Keratinocyte (primary cell): Measurements from ENCODE around the gene ST8SIA5. TPM values are rescaled to one million over a fixed set of nuclear protein-coding genes. Genes with fewer than 3 reads are reported as not detected.

Source experiments
- DNase-seq: peaks from one replicate; pipeline ENCODE4 v3.0.0-alpha.2; 2011; ENCODE audit warnings: low read depth, missing footprints, low spot score
- FAIRE-seq: peaks from 2 replicates; lab custom pipeline; 2011; peaks lifted over from hg19 to GRCh38; lab: Jason Lieb, UNC
- H2AFZ ChIP-seq: 2 replicates; pipeline ENCODE4 v1.6.0; 2012; ENCODE audit warnings: low read length, control low read depth, inconsistent platforms; ENCODE audit not compliant: control insufficient read depth
- H3K27ac ChIP-seq: 2 replicates; pipeline ENCODE4 v1.5.1; 2011; ENCODE audit warnings: low read length; ENCODE audit not compliant: control insufficient read depth, insufficient read depth
- H3K27me3 ChIP-seq: 3 replicates; pipeline ENCODE4 v1.6.0; 2011; ENCODE audit warnings: low read length; ENCODE audit not compliant: control insufficient read depth, insufficient read depth; ENCODE audit errors: extremely low read depth
- H3K36me3 ChIP-seq, 2 experiments: 2 replicates in 1 of 2; 3 replicates in 1 of 2; pipeline ENCODE4 v1.5.1; 2011; ENCODE audit warnings: low read length in 2 of 2, mild to moderate bottlenecking in 1 of 2; ENCODE audit not compliant: control insufficient read depth in 2 of 2, insufficient read depth in 2 of 2; ENCODE audit errors: extremely low read depth in 1 of 2
- H3K4me1 ChIP-seq: 3 replicates; pipeline ENCODE4 v1.5.1; 2011; ENCODE audit warnings: low read length; ENCODE audit not compliant: control insufficient read depth, insufficient read depth; ENCODE audit errors: extremely low read depth
- H3K4me2 ChIP-seq: 3 replicates; pipeline ENCODE4 v1.6.0; 2011; ENCODE audit warnings: low read depth, low read length; ENCODE audit not compliant: control insufficient read depth, insufficient read depth; ENCODE audit errors: extremely low read depth
- H3K4me3 ChIP-seq, 3 experiments: fragments of 200-600 bp in 1 of 3; sonication (generic) in 1 of 3; 2 replicates in 2 of 3; 3 replicates in 1 of 3; pipeline ENCODE4 v1.5.1; 2011 to 2016; ENCODE audit warnings: low read length in 3 of 3, mild to moderate bottlenecking in 3 of 3, control low read depth in 2 of 3, inconsistent platforms in 1 of 3, low read depth in 1 of 3, mixed read lengths in 1 of 3, mixed run types in 1 of 3, moderate library complexity in 1 of 3; ENCODE audit not compliant: control insufficient read depth in 2 of 3, insufficient read depth in 2 of 3; ENCODE audit errors: extremely low read depth in 1 of 3
- H3K79me2 ChIP-seq: 2 replicates; pipeline ENCODE4 v1.6.0; 2012; ENCODE audit warnings: low read length; ENCODE audit not compliant: control insufficient read depth, insufficient read depth
- H3K9ac ChIP-seq: 3 replicates; pipeline ENCODE4 v1.6.0; 2011; ENCODE audit warnings: low read length; ENCODE audit not compliant: control insufficient read depth, insufficient read depth; ENCODE audit errors: extremely low read depth
- H3K9me1 ChIP-seq: 3 replicates; pipeline ENCODE4 v1.6.0; 2011; ENCODE audit warnings: low read length; ENCODE audit not compliant: control insufficient read depth, insufficient read depth; ENCODE audit errors: extremely low read depth
- H3K9me3 ChIP-seq: 2 replicates; pipeline ENCODE4 v1.5.1; 2012; ENCODE audit warnings: low read depth, low read length; ENCODE audit not compliant: control insufficient read depth
- H4K20me1 ChIP-seq: 3 replicates; pipeline ENCODE4 v1.6.0; 2011; ENCODE audit warnings: low read length; ENCODE audit not compliant: control insufficient read depth, insufficient read depth; ENCODE audit errors: extremely low read depth
- EZH2 ChIP-seq: IDR thresholded peaks from one replicate; pipeline ENCODE4 v1.6.1; 2012; ENCODE audit warnings: inconsistent platforms, mild to moderate bottlenecking, low read length, moderate library complexity
- dilution Hi-C: fragments of 300-500 bp; cut with MboI; formaldehyde crosslinking; loops from one replicate; pipeline ENCODE4 v1.7.0; 2020; ENCODE audit warnings: low sequenced_read_pairs; ENCODE audit not compliant: extremely low pct_ligation_motif_present
- polyA plus RNA-seq, 5 experiments: library from polyadenylated mRNA; depleted of rRNA in 3 of 5; stranded (reverse) in 3 of 5; stranded (forward) in 1 of 5; unstranded in 1 of 5; fragments of >200 nt; gene quantifications; 1 replicate in 1 of 5; 2 replicates in 3 of 5; 3 replicates in 1 of 5; pipeline versions ENCODE4 v1.2.1 to v1.2.3, GENCODE V29; 2011 to 2012; ENCODE audit warnings: missing spikeins in 2 of 5, low read depth in 1 of 5, low replicate concordance in 1 of 5
- small RNA-seq, 3 experiments: library from RNA; depleted of rRNA; stranded (forward); fragments of <200 nt; gene quantifications; one replicate each; pipeline ENCODE3, GENCODE V24; 2012; ENCODE audit warnings: low read depth in 3 of 3, low replicate concordance in 1 of 3; ENCODE audit not compliant: insufficient read length in 3 of 3
- TF ChIP-seq, protein P1 (sequence below), 3 experiments: IDR thresholded peaks in 1 of 3; conservative IDR thresholded peaks in 1 of 3; optimal IDR thresholded peaks in 1 of 3; 2 replicates in 2 of 3; 3 replicates in 1 of 3; pipeline versions ENCODE3 to v1.5.1; 2011; ENCODE audit warnings: low read length in 3 of 3, mild to moderate bottlenecking in 3 of 3, moderate library complexity in 2 of 3, control low read depth in 1 of 3, inconsistent platforms in 1 of 3; ENCODE audit not compliant: insufficient read depth in 2 of 3; ENCODE audit errors: extremely low read depth in 1 of 3

The ST8SIA5 gene
- polyA plus RNA-seq, 1 donor (not counting 4 experiments of a cell fraction or from before 2014, with no cell fraction given), result under 0.01 TPM

DNA sequence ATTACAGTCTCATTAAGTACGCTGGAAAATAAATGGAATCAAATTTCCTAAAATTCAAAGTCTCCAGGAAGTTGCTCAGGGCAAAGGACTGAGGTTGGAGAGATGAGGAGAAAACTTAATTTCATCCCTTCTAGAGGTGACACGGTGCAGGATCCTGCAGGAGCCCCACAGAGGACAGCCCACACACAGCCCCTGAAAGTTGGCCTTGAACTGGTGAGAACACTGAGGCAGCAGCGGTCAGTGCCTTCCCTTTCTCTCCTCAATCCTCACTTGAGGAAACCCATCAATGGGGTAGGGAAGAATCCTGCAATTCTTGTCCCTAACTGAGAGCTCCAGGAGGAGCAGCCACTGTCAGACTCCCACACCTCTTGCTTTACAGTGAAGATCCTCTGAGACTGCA is 137.3 kb downstream of the ST8SIA5 start:
- DNase-seq, result no peak
- no peaks in the 10 kb centered on the region for H3K4me1 ChIP-seq
- H3K36me3 ChIP-seq, result no peaks in the 10 kb centered on the region
- dilution Hi-C loops, result no loop called here
- H3K4me3 ChIP-seq, result no peak overlapping the region
- FAIRE-seq, result no peak
- H3K4me2 ChIP-seq, result no peak overlapping the region
- TF ChIP-seq EZH2, result no peak
- TF ChIP-seq, protein P1, sequence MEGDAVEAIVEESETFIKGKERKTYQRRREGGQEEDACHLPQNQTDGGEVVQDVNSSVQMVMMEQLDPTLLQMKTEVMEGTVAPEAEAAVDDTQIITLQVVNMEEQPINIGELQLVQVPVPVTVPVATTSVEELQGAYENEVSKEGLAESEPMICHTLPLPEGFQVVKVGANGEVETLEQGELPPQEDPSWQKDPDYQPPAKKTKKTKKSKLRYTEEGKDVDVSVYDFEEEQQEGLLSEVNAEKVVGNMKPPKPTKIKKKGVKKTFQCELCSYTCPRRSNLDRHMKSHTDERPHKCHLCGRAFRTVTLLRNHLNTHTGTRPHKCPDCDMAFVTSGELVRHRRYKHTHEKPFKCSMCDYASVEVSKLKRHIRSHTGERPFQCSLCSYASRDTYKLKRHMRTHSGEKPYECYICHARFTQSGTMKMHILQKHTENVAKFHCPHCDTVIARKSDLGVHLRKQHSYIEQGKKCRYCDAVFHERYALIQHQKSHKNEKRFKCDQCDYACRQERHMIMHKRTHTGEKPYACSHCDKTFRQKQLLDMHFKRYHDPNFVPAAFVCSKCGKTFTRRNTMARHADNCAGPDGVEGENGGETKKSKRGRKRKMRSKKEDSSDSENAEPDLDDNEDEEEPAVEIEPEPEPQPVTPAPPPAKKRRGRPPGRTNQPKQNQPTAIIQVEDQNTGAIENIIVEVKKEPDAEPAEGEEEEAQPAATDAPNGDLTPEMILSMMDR (optimal IDR thresholded peaks at IDR 0.05 in 1 of 3, IDR thresholded peaks at IDR 0.05 in 1 of 3, conservative IDR thresholded peaks at IDR 0.05 in 1 of 3; ENCODE audit: extremely low read depth in 1 of 3, insufficient read depth in 2 of 3, low read length in 3 of 3), result no peak
- no peak overlapping the region for H3K9ac ChIP-seq
- no peak overlapping the region for H2AFZ ChIP-seq
- H3K79me2 ChIP-seq, result no peaks in the 10 kb centered on the region
- H3K27me3 ChIP-seq, result peaks cover 3% of the 10 kb centered on the region
- H3K27ac ChIP-seq, result no peak overlapping the region
- H3K9me1 ChIP-seq, result no peaks in the 10 kb centered on the region
- no peaks in the 10 kb centered on the region for H4K20me1 ChIP-seq
- no peaks in the 10 kb centered on the region for H3K9me3 ChIP-seq

Small RNA genes within 50 kb of the gene (small RNA-seq; reads per million reads assigned to genes)
- gene AC090311.1, result 0 reads per million in 3 experiments

Other genes with a start within 250 kb of the ST8SIA5 start
- gene LOXHD1, start 99.8 kb downstream of the ST8SIA5 start, polyA plus RNA-seq, result not detected in 3 replicates
- gene PIAS2, start 160.5 kb upstream of the ST8SIA5 start, polyA plus RNA-seq, result 6.4 to 17.0 TPM (median 11.4 TPM) in 3 replicates
- 0.66 to 1.4 TPM (median 1.1 TPM) in 3 replicates for gene KATNAL2, start 160.5 kb upstream of the ST8SIA5 start, polyA plus RNA-seq